ENCODE results near the gene TRIM8. TPM values are rescaled to one million over a fixed set of nuclear protein-coding genes. Genes with fewer than 3 reads are reported as not detected.

The TRIM8 gene
- total RNA-seq, 1 donor from 2014 or later, result 182 TPM

DNA sequence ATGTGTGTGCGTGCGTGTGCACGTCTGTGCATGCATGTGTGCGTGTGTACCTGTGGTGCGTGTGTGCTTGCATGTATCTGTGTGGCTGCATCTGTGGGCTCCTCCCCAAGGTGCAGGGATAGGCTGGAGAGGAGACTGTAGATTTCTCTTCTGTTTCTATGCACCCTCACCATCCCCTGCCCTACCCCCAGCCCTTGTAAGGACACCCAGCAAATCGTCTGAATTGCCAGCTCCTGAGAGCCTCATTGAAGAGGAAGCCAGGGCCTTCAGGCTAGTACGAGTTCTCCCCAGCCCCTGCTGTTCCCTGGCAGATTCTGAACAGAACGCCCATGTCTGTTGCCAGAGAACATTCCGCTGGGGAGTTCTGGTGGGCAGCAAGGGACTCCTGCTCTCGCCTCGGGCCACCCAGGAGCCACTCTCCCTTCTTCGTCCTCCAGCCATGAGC, 17.0 kb upstream of the TRIM8 start:
- DNase-seq (ENCODE audit: low read depth), result no peak
- TF ChIP-seq, protein P1, sequence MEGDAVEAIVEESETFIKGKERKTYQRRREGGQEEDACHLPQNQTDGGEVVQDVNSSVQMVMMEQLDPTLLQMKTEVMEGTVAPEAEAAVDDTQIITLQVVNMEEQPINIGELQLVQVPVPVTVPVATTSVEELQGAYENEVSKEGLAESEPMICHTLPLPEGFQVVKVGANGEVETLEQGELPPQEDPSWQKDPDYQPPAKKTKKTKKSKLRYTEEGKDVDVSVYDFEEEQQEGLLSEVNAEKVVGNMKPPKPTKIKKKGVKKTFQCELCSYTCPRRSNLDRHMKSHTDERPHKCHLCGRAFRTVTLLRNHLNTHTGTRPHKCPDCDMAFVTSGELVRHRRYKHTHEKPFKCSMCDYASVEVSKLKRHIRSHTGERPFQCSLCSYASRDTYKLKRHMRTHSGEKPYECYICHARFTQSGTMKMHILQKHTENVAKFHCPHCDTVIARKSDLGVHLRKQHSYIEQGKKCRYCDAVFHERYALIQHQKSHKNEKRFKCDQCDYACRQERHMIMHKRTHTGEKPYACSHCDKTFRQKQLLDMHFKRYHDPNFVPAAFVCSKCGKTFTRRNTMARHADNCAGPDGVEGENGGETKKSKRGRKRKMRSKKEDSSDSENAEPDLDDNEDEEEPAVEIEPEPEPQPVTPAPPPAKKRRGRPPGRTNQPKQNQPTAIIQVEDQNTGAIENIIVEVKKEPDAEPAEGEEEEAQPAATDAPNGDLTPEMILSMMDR (conservative IDR thresholded peaks at IDR 0.05; ENCODE audit: low read depth, low read length), result no peak
- no peak overlapping the region for H3K4me3 ChIP-seq (ENCODE audit: low read depth, low read length)

DNA sequence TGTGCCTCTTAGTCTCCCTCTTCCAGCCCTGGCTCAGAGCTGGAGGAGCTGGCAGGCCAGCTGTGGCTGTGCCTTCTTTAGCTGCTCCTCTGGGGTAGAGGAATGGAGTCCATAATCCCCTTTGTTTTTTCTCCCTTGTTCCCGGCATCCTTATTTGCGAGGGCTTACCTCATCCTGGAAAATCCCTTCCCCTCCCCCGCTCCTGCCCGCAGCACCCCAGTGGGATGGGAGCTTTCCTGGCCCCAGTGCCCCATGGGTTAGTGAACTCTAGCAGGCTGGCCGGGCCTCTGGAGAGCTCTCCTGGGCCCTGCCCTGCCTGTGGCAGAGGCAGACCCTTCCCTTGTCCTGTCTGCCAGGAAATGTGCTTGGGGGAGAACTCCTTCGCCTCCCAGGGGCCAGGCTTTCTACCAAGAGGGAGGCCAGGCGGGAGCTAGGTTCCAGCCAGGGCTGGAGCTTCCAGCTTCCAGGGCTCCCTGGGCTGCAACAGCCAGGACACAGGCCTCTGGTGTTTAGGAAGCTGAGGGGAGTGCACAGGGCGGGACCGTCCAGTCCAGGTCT, 16.5 kb upstream of the TRIM8 start:
- peak; percentile 61 for DNase-seq (ENCODE audit: low read depth)
- no peak overlapping the region for H3K4me3 ChIP-seq (ENCODE audit: low read depth, low read length)
- TF ChIP-seq, protein P1 (conservative IDR thresholded peaks at IDR 0.05; ENCODE audit: low read depth, low read length), result no peak

DNA sequence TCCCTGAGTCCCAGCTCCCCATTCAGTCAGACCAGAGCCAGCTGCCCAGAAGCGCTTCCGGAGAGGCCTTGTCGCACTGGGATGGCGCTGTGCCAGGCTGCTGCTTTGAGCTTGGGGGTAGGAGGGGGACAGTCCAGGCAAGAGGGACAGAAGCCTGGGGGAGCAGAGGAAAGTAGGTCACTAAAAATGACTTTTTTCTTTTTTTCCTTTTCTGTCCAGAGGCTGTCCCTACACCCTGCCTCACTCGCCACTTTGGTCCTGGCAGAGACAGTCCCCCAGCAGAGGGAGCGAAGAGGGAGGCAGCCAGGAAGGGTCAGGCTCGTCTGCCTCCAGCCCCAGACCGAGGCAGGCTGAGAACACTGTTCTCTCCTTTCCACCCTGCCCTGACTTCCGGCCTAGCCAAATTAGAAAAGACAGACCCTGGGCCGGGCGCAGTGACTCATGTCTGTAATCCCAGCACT, 15.8 kb upstream of the TRIM8 start:
- DNase-seq (ENCODE audit: low read depth), result no peak
- TF ChIP-seq, protein P1 (conservative IDR thresholded peaks at IDR 0.05; ENCODE audit: low read depth, low read length), result no peak
- no peak overlapping the region for H3K4me3 ChIP-seq (ENCODE audit: low read depth, low read length)

DNA sequence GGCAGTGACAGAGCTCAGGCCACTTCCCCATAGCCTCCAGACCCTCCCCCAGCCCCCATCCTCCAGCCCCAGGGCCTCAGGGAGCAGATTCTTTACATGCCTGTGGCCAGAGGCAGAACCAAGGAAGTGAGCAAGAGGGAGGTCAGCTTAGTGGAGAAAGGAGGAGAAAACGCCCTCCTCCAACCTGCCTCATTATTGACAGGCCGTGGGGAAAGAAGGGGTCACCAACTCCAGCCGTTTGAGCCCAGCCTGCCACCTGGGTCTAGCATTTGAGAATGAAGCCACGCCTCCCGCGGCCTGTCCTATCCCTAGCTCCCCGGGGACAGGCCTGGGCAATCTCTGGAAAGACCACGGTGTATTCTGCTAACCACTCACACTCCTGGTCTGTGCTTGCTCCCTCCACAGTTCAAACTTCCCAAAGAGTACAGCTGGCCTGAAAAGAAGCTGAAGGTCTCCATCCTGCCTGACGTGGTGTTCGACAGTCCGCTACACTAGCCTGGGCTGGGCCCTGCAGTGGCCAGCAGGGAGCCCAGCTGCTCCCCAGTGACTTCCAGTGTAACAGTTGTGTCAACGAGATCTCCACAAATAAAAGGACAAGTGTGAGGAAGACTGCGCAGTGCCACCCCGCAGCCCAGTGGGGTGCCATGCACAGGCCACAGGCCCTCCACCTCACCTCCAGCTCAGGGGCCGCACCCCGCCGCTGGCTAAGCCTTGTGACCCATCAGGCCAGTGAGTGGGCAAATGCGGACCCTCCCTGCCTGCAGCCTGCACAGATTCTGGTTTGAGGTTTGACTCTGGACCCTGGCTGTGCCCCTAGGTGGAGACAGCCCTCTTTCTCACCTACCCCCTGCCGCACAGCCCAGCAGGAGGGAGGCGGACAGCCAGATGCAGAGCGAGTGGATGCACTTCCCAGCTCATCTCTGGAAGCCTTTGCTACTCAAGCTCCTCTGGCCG, 14.3 kb upstream of the TRIM8 start:
- TF ChIP-seq, protein P1 (conservative IDR thresholded peaks at IDR 0.05; ENCODE audit: low read depth, low read length), result no peak
- peak; percentile 69 for DNase-seq (ENCODE audit: low read depth)
- no peak overlapping the region for H3K4me3 ChIP-seq (ENCODE audit: low read depth, low read length)

DNA sequence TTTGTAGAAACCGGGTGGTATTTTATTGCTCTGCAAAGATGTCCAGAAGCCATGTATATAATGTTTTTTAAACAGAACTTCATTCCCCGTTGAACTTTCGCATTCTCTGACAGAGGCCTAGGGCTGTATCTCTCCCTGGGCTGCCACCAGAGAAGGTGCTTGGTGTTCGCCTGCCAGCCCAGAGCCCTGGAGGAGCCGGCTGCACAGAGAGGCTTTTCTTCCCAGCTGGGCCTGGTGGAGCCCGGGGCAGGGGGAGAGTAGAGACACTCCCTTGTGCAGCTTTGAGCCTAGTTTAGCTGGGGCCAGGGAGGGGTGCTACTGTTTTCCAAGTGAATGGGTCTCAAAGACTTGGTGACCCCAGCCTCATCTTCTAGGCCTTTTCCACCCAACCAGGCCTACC, 13.6 kb upstream of the TRIM8 start:
- TF ChIP-seq, protein P1 (conservative IDR thresholded peaks at IDR 0.05; ENCODE audit: low read depth, low read length), result no peak
- DNase-seq (ENCODE audit: low read depth), result no peak
- H3K4me3 ChIP-seq (ENCODE audit: low read depth, low read length), result no peak overlapping the region

DNA sequence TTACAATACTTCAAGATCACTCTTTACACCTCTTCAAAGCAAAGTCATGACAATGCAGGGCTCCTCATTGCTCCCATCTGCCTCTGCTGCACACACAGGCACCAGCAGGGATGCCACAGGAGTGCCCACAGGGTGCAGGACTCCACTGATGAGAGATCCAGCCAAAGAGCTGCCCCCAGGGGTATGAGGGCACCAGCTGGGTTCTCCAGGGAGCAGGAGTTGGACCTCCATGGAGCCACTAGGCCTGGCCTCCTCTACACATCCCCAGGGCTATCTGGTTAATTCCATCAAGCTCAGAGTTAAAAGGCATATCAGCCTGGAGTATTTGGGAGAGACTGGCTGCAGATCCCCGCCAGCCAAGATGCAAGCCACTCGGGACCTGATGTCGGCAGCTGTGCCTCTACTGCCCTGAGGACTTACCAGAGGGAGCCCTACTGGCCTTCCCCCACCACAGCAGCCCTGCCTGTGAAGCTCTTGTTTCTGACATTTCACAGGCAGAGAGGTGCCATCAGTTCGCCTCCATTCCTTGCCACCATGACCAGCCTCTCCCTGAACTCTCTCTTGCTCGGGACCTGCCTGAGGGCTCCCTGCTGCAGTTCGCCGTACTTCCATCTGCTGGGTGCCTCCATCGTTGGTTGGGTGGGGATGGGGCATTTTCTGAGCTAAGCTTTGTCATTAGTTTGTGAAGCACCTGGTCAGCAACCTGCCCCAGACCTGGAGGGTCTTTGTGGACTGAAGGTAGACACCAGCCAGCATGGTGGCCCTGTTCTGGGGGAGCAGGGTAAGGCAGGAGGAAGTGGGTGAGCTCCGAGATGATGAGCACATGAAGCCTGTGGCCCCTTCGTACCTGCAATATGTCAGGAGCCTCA, 12.5 kb upstream of the TRIM8 start:
- H3K4me3 ChIP-seq (ENCODE audit: low read depth, low read length), result no peak overlapping the region
- no peak for DNase-seq (ENCODE audit: low read depth)
- TF ChIP-seq, protein P1 (conservative IDR thresholded peaks at IDR 0.05; ENCODE audit: low read depth, low read length), result no peak

Measured in epithelial cell of proximal tubule (primary cell).